ENCODE measurements around the gene ADAM12.

ADAM12 gene

DNA sequence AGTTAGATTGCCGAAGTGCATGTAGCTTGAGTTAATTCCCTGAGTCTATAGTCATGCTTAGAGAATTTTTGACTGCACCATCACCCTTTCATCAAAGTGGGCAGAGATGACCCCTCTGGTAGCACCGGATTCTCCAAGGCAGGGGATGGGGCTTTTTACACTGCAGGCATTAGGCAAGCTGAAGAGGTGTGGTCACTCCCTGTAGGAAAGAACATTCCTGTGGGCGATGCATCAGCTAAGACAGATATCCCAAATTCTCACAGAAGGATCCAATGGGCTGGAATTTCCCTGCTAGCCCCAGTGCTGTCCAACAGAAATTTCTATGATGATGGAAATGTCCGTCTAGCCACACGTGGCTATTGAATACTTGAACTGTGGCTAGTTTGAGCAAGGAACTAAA, 118.2 kb downstream of the ADAM12 start:
- Histone ChIP-seq H3K4me2 (ENCODE audit: low read depth, low read length) (no peak overlapping the region), H3K36me3 (replicated peaks; ENCODE audit: insufficient read depth, low read length) (no peaks in the 10 kb centered on the region), H4K20me1 (ENCODE audit: insufficient read depth, low read length) (no peaks in the 10 kb centered on the region), H3K9ac (ENCODE audit: low read length) (no peak overlapping the region), H3K9me2 (replicated peaks; ENCODE audit: insufficient read depth, low read length) (no peaks in the 10 kb centered on the region), H3K4me3 (ENCODE audit: low read length) (no peak overlapping the region), H3K79me2 (ENCODE audit: low read length) (no peaks in the 10 kb centered on the region), H3F3A (ENCODE audit: insufficient read depth, low read length) (no peaks in the 10 kb centered on the region), H3K27me3 (replicated peaks; ENCODE audit: insufficient read depth, low read length) (no peaks in the 10 kb centered on the region), H3K27ac (ENCODE audit: low read length) (no peak overlapping the region), H3K9me3 (replicated peaks; ENCODE audit: insufficient read depth, low read length) (no peaks in the 10 kb centered on the region), H2AFZ (ENCODE audit: low read length) (no peak overlapping the region), H3K4me1 (ENCODE audit: low read length) (no peaks in the 10 kb centered on the region)
- TF ChIP-seq EZH2phosphoT487 (IDR thresholded peaks at IDR 0.05; ENCODE audit: low read length) = no peak
- no peak for TF ChIP-seq EZH2 (optimal IDR thresholded peaks at IDR 0.05; ENCODE audit: low read depth, low read length)
- TF ChIP-seq CTCF (IDR thresholded peaks at IDR 0.05; ENCODE audit: low read length) = no peak
- no peak for DNase-seq

GRCh38 chr10:126268013-126268920, 120.0 kb downstream of the ADAM12 start:
- Histone ChIP-seq H3K4me3 (ENCODE audit: low read length) (no peak overlapping the region), H3K27ac (ENCODE audit: low read length) (no peak overlapping the region), H3K4me1 (ENCODE audit: low read length) (no peaks in the 10 kb centered on the region), H3K9me3 (replicated peaks; ENCODE audit: insufficient read depth, low read length) (no peaks in the 10 kb centered on the region), H3F3A (ENCODE audit: insufficient read depth, low read length) (no peaks in the 10 kb centered on the region), H2AFZ (ENCODE audit: low read length) (no peak overlapping the region), H3K4me2 (ENCODE audit: low read depth, low read length) (no peak overlapping the region), H3K9me2 (replicated peaks; ENCODE audit: insufficient read depth, low read length) (no peaks in the 10 kb centered on the region), H3K9ac (ENCODE audit: low read length) (no peak overlapping the region), H3K27me3 (replicated peaks; ENCODE audit: insufficient read depth, low read length) (no peaks in the 10 kb centered on the region), H4K20me1 (ENCODE audit: insufficient read depth, low read length) (no peaks in the 10 kb centered on the region), H3K79me2 (ENCODE audit: low read length) (no peaks in the 10 kb centered on the region), H3K36me3 (replicated peaks; ENCODE audit: insufficient read depth, low read length) (no peaks in the 10 kb centered on the region)
- TF ChIP-seq EZH2phosphoT487 (IDR thresholded peaks at IDR 0.05; ENCODE audit: low read length) = no peak
- TF ChIP-seq EZH2 (optimal IDR thresholded peaks at IDR 0.05; ENCODE audit: low read depth, low read length) = no peak
- TF ChIP-seq CTCF (IDR thresholded peaks at IDR 0.05; ENCODE audit: low read length) = no peak
- DNase-seq = no peak

- H3K27me3 ChIP-seq (replicated peaks; ENCODE audit: insufficient read depth, low read length) = no peaks in the 10 kb centered on the region
- no peaks in the 10 kb centered on the region for H4K20me1 ChIP-seq (ENCODE audit: insufficient read depth, low read length)
- H3F3A ChIP-seq (ENCODE audit: insufficient read depth, low read length) = no peaks in the 10 kb centered on the region
- no peak for TF ChIP-seq CTCF (IDR thresholded peaks at IDR 0.05; ENCODE audit: low read length)
- no peak for TF ChIP-seq EZH2phosphoT487 (IDR thresholded peaks at IDR 0.05; ENCODE audit: low read length)
- no peak for TF ChIP-seq EZH2 (optimal IDR thresholded peaks at IDR 0.05; ENCODE audit: low read depth, low read length)
- no peak overlapping the region for H3K4me3 ChIP-seq (ENCODE audit: low read length)
- no peaks in the 10 kb centered on the region for H3K9me2 ChIP-seq (replicated peaks; ENCODE audit: insufficient read depth, low read length)
- no peaks in the 10 kb centered on the region for H3K79me2 ChIP-seq (ENCODE audit: low read length)
- no peak for DNase-seq
- H3K4me2 ChIP-seq (ENCODE audit: low read depth, low read length) = no peak overlapping the region
- H3K4me1 ChIP-seq (ENCODE audit: low read length) = no peaks in the 10 kb centered on the region
- no peak overlapping the region for H2AFZ ChIP-seq (ENCODE audit: low read length)
- H3K9ac ChIP-seq (ENCODE audit: low read length) = no peak overlapping the region
- no peaks in the 10 kb centered on the region for H3K9me3 ChIP-seq (replicated peaks; ENCODE audit: insufficient read depth, low read length)
- H3K36me3 ChIP-seq (replicated peaks; ENCODE audit: insufficient read depth, low read length) = no peaks in the 10 kb centered on the region
- no peak overlapping the region for H3K27ac ChIP-seq (ENCODE audit: low read length)
These were observed 123.9 kb downstream of the ADAM12 start for GRCh38 chr10:126264102-126265018.
